HL-60 (cell line): Measurements from ENCODE around the gene POLR1A.

ENCODE experiments used
- DNase-seq, 2 experiments: peaks; one replicate each; pipeline ENCODE4 v3.0.0-alpha.2; 2010 to 2020; ENCODE audit warnings: low read depth in 1 of 2, low spot score in 1 of 2
- H3K27ac ChIP-seq: fragments of 250-450 bp; sonication (Bioruptor Pico); replicated peaks from 2 replicates; pipeline ENCODE4 v1.5.1; 2020; ENCODE audit warnings: mild to moderate bottlenecking, moderate library complexity
- H3K27me3 ChIP-seq: fragments of 250-450 bp; sonication (Bioruptor Pico); 2 replicates; pipeline ENCODE4 v1.5.1; 2021; ENCODE audit warnings: mild to moderate bottlenecking, moderate library complexity; ENCODE audit not compliant: insufficient read depth, poor library complexity, severe bottlenecking
- H3K4me3 ChIP-seq: replicated peaks from 2 replicates; pipeline ENCODE4 v1.5.1; 2011; ENCODE audit warnings: mild to moderate bottlenecking, control low read depth, low read length; ENCODE audit not compliant: insufficient read depth
- GABPA ChIP-seq: IDR thresholded peaks from 2 replicates; pipeline ENCODE4 v1.6.1; 2012; ENCODE audit warnings: low read depth
- POLR2AphosphoS5 ChIP-seq: IDR thresholded peaks from 2 replicates; pipeline ENCODE4 v1.6.1; 2012; ENCODE audit warnings: low read depth
- SPI1 ChIP-seq: IDR thresholded peaks from 2 replicates; pipeline ENCODE4 v1.6.1; 2012; ENCODE audit warnings: low read depth, mild to moderate bottlenecking, borderline replicate concordance
- TF ChIP-seq, protein P1 (sequence below): IDR thresholded peaks from 2 replicates; pipeline ENCODE4 v1.6.1; 2012; ENCODE audit warnings: low read depth; ENCODE audit not compliant: insufficient replicate concordance
- TF ChIP-seq, protein P2 (sequence below): IDR thresholded peaks from one replicate; pipeline ENCODE4 v1.5.1; 2011; ENCODE audit warnings: low read length, control low read depth, inconsistent platforms; ENCODE audit not compliant: insufficient read depth

POLR1A gene

DNA sequence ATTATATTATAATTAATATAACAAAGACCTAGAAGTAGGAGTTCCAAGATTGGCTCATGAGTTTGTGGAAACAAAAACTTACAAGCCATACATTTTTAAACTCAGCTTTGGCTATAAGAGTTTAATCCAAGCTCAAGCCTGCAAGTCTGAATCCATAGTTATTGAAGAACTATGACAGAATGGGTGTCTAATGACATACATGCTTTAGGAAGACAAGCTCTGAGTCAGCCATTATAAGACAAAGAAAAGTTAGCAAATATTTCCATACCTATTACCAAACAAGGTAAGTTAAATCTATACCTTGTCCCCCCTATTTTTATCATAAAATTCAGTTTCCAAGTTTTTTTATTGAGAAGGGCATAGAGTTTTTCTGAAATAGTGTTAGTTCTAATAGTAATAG, 95.6 kb downstream of the POLR1A start:
- TF ChIP-seq GABPA (no peak), SPI1 (no peak), POLR2AphosphoS5 (no peak)
- TF ChIP-seq, protein P1, sequence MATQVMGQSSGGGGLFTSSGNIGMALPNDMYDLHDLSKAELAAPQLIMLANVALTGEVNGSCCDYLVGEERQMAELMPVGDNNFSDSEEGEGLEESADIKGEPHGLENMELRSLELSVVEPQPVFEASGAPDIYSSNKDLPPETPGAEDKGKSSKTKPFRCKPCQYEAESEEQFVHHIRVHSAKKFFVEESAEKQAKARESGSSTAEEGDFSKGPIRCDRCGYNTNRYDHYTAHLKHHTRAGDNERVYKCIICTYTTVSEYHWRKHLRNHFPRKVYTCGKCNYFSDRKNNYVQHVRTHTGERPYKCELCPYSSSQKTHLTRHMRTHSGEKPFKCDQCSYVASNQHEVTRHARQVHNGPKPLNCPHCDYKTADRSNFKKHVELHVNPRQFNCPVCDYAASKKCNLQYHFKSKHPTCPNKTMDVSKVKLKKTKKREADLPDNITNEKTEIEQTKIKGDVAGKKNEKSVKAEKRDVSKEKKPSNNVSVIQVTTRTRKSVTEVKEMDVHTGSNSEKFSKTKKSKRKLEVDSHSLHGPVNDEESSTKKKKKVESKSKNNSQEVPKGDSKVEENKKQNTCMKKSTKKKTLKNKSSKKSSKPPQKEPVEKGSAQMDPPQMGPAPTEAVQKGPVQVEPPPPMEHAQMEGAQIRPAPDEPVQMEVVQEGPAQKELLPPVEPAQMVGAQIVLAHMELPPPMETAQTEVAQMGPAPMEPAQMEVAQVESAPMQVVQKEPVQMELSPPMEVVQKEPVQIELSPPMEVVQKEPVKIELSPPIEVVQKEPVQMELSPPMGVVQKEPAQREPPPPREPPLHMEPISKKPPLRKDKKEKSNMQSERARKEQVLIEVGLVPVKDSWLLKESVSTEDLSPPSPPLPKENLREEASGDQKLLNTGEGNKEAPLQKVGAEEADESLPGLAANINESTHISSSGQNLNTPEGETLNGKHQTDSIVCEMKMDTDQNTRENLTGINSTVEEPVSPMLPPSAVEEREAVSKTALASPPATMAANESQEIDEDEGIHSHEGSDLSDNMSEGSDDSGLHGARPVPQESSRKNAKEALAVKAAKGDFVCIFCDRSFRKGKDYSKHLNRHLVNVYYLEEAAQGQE = no peak
- TF ChIP-seq, protein P2, sequence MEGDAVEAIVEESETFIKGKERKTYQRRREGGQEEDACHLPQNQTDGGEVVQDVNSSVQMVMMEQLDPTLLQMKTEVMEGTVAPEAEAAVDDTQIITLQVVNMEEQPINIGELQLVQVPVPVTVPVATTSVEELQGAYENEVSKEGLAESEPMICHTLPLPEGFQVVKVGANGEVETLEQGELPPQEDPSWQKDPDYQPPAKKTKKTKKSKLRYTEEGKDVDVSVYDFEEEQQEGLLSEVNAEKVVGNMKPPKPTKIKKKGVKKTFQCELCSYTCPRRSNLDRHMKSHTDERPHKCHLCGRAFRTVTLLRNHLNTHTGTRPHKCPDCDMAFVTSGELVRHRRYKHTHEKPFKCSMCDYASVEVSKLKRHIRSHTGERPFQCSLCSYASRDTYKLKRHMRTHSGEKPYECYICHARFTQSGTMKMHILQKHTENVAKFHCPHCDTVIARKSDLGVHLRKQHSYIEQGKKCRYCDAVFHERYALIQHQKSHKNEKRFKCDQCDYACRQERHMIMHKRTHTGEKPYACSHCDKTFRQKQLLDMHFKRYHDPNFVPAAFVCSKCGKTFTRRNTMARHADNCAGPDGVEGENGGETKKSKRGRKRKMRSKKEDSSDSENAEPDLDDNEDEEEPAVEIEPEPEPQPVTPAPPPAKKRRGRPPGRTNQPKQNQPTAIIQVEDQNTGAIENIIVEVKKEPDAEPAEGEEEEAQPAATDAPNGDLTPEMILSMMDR = no peak
- H3K4me3 ChIP-seq = no peak overlapping the region
- no peak for DNase-seq
- H3K27me3 ChIP-seq = no peaks in the 10 kb centered on the region
- H3K27ac ChIP-seq = no peak overlapping the region

DNA sequence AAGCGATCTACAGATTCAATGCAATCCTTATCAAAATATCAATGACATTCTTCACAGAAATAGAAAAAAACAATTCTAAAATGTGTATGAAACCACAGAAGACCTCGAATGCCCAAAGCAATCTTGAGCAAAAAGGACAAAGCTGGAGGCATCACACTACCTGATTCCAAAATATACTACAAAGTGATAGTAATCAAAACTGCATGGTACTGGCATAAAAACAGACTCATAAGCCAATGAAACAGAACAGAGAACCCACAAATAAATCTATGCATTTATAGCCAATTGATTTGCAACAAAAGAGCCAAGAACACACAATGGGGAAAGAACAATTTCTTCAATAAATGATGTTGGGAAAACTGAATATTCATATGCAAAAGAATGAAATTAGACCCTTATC, 99.2 kb downstream of the POLR1A start:
- no peak for DNase-seq
- H3K4me3 ChIP-seq = no peak overlapping the region
- TF ChIP-seq, protein P2 = no peak
- TF ChIP-seq POLR2AphosphoS5 (no peak), GABPA (no peak), SPI1 (no peak)
- TF ChIP-seq, protein P1 = no peak
- no peaks in the 10 kb centered on the region for H3K27me3 ChIP-seq
- H3K27ac ChIP-seq = no peak overlapping the region

DNA sequence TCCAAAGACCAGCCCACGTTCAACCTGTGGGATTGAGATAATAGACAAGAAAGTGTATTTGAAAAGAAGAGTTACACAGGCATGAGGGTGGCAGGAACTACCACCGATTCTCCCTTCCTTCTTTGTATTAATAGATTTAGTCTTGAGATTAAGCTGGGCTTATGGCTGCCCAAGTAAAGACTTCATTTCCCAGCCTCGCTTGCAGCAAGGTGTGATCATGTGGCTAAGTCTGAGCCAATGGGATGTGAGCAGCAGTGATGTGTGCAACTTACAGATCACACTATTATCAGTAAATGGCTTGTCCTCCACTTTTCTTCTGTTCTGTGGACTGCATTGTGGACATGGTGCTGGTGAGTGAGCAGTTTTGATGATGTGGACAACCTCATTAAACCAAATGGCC, 101.7 kb downstream of the POLR1A start:
- TF ChIP-seq SPI1 (no peak), POLR2AphosphoS5 (no peak)
- TF ChIP-seq, protein P2 = no peak
- TF ChIP-seq, protein P1 = no peak
- no peak overlapping the region for H3K4me3 ChIP-seq
- H3K27me3 ChIP-seq = no peaks in the 10 kb centered on the region
- no peak for DNase-seq
- H3K27ac ChIP-seq = no peak overlapping the region
